Right atrium auricular region (tissue), 2 donors: ENCODE data around the gene IQGAP2. TPM values are rescaled to one million over a fixed set of nuclear protein-coding genes. Genes with fewer than 3 reads are reported as not detected.

ENCODE experiments used
- DNase-seq: peaks from one replicate; pipeline ENCODE4 v3.0.0-alpha.2; 2019; ENCODE audit warnings: low spot score
- H3K27ac ChIP-seq, 2 donors: fragments of 200-600 bp; sonication (generic); 1 replicate in 1 of 2; 2 replicates in 1 of 2; pipeline ENCODE4 v1.5.1; 2016 to 2019
- H3K27me3 ChIP-seq, 2 donors: fragments of 200-600 bp; sonication (generic); one replicate each; pipeline versions ENCODE4 v1.5.1 to v1.6.0; 2017 to 2019
- H3K36me3 ChIP-seq: fragments of 200-600 bp; sonication (generic); one replicate; pipeline ENCODE4 v1.5.1; 2016
- H3K4me1 ChIP-seq, 2 donors: fragments of 200-600 bp; sonication (generic); one replicate each; pipeline versions ENCODE4 v1.5.1 to v1.6.0; 2017 to 2019
- H3K4me3 ChIP-seq, 2 donors: fragments of 200-600 bp; sonication (generic); 1 replicate in 1 of 2; 2 replicates in 1 of 2; pipeline ENCODE4 v1.5.1; 2017 to 2019; ENCODE audit warnings: mild to moderate bottlenecking in 1 of 2, moderate library complexity in 1 of 2
- H3K9me3 ChIP-seq, 2 donors: fragments of 200-600 bp; sonication (generic); one replicate each; pipeline ENCODE4 v1.5.1; 2019
- CTCF ChIP-seq, 2 donors: fragments of 200-600 bp; sonication (generic); IDR thresholded peaks; one replicate each; pipeline ENCODE4 v1.5.1; 2019; ENCODE audit warnings: antibody characterized with exemption in 2 of 2
- total RNA-seq, 2 donors: library from RNA; depleted of rRNA; stranded (reverse); fragments of >200 nt; gene quantifications; one replicate each; pipeline ENCODE4 v1.1.0, GENCODE V29; 2016

The IQGAP2 gene
- total RNA-seq, 2 donors from 2014 or later, result 5.4 to 12.3 TPM

GRCh38 chr5:76591366-76591765, 188.3 kb downstream of the IQGAP2 start:
- no peaks in the 10 kb centered on the region for H3K27me3 ChIP-seq
- H3K27ac ChIP-seq, result no peak overlapping the region
- no peak for TF ChIP-seq CTCF (IDR thresholded peaks at IDR 0.05)

DNA sequence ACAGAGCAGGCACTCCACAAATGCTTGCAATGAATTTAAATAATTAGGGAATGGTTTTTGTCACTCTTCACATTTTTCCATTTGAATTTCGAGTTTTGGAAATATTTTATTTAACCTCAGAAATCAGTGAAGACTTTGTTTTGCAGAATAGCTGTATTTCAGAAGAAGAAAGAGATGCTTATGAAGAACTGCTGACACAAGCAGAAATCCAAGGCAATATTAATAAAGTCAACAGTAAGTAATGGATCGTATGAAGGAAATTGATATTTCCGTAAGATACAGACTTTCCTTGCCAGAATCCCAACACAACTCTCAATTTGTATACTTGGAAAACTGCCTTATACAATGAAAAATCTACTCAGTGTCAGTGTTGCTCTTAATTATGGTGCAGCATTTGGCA, 189.6 kb downstream of the IQGAP2 start:
- no peak overlapping the region for H3K27ac ChIP-seq
- TF ChIP-seq CTCF (IDR thresholded peaks at IDR 0.05), result no peak
- no peak overlapping the region for H3K4me3 ChIP-seq
- DNase-seq, result no peak
- no peaks in the 10 kb centered on the region for H3K4me1 ChIP-seq
- no peaks in the 10 kb centered on the region for H3K9me3 ChIP-seq
- no peaks in the 10 kb centered on the region for H3K27me3 ChIP-seq
- no peaks in the 10 kb centered on the region for H3K36me3 ChIP-seq

More at GRCh38 chr5:76591366-76591765, 188.3 kb downstream of the IQGAP2 start:
- no peaks in the 10 kb centered on the region for H3K36me3 ChIP-seq
- no peaks in the 10 kb centered on the region for H3K4me1 ChIP-seq
- no peak for DNase-seq
- no peaks in the 10 kb centered on the region for H3K9me3 ChIP-seq
- H3K4me3 ChIP-seq, result no peak overlapping the region

DNA sequence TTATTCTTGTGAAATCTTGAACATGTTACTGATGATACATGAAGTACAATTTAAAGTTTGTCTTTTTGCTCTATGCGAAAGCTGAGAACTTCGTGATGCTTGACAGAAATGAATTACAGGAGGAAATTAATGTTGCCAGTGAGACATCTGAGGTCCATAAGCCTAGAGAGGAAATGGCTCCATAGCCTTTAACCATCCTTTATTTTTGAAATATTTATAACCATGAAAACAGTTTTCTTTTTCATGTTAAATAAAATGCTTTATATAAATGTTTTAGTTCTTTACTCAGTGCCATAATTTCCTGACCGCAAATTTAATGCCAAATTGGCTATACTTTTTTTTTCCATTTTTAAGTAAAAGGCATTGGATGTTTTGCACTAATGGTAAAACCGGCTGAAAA, 191.0 kb downstream of the IQGAP2 start:
- no peak for TF ChIP-seq CTCF (IDR thresholded peaks at IDR 0.05)
- no peaks in the 10 kb centered on the region for H3K27me3 ChIP-seq
- H3K27ac ChIP-seq, result no peak overlapping the region
- no peak overlapping the region for H3K4me3 ChIP-seq
- no peak for DNase-seq
- no peaks in the 10 kb centered on the region for H3K9me3 ChIP-seq
- no peaks in the 10 kb centered on the region for H3K36me3 ChIP-seq
- H3K4me1 ChIP-seq, result no peaks in the 10 kb centered on the region

DNA sequence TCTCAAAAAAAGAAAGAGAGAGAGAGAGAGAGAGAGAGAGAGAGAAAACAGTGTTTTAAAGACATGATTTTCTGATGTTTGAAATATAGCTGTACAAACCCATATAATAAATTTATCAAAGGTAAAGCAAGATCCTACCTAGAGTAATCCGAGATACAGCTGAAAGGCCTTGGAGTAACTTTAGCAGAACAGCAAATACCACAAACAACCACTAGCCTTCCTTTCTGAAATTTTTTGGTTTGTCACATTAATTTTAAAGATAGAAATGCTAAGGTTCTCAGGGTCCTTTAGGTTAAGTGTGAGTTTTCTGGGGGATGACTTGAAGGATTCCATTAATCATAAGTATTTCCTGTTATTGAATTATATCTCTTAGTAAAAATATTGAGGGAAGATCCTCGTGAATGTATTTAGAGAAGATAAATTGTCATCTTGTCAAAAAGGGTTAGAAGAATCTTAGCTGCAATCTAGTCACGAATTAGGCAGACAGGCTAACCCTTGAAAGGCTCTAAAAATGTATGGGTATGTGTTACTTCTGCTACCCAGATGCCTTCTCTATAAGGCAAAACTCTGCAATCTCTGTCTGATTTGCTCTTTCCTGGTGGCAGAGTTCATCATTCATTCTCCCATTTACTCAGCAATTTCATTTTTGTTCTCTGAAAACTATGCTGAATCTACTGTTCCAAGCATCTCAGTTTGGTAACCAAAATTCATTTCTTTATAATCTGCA, 192.8 kb downstream of the IQGAP2 start:
- Histone ChIP-seq H3K27me3 (no peaks in the 10 kb centered on the region), H3K9me3 (no peaks in the 10 kb centered on the region), H3K36me3 (no peaks in the 10 kb centered on the region), H3K27ac (no peak overlapping the region), H3K4me3 (no peak overlapping the region), H3K4me1 (no peaks in the 10 kb centered on the region)
- DNase-seq, result no peak
- no peak for TF ChIP-seq CTCF (IDR thresholded peaks at IDR 0.05)

- Histone ChIP-seq H3K9me3 (no peaks in the 10 kb centered on the region), H3K36me3 (no peaks in the 10 kb centered on the region), H3K27ac (no peak overlapping the region), H3K4me1 (no peaks in the 10 kb centered on the region), H3K4me3 (no peak overlapping the region), H3K27me3 (no peaks in the 10 kb centered on the region)
- no peak for DNase-seq
- TF ChIP-seq CTCF (IDR thresholded peaks at IDR 0.05), result no peak
These were observed 195.4 kb downstream of the IQGAP2 start for GRCh38 chr5:76598531-76598930.

GRCh38 chr5:76600716-76601115, 197.6 kb downstream of the IQGAP2 start:
- H3K36me3 ChIP-seq, result no peaks in the 10 kb centered on the region
- H3K27ac ChIP-seq, result no peak overlapping the region
- no peak for TF ChIP-seq CTCF (IDR thresholded peaks at IDR 0.05)
- H3K4me1 ChIP-seq, result no peaks in the 10 kb centered on the region
- H3K9me3 ChIP-seq, result no peaks in the 10 kb centered on the region
- no peak for DNase-seq
- H3K4me3 ChIP-seq, result no peak overlapping the region
- no peaks in the 10 kb centered on the region for H3K27me3 ChIP-seq
